Measurements from ENCODE around the gene NCAM2. TPM values are rescaled to one million over a fixed set of nuclear protein-coding genes. Genes with fewer than 3 reads are reported as not detected.

The NCAM2 gene
- total RNA-seq, 3 donors from 2014 or later = 2.9 to 14.1 (median 4.0) TPM

DNA sequence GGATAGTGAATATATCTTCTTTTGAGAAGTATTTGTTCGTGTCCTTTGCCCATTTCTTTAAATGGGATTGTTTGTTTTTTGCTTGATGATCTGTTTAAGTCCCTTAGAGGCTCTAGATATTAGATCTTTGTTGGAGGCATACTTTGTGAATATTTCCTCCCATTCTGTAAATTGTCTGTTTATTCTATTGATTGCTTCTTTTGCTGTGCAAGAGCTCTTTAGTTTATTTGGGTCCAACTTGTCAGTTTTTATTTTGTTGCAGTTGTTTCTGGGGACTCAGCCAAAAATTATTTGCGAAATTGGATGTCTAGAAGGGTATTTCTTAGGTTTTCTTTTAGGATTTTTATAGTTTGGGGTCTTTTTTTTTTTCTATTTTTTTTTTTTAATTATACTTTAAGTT lies 302.8 kb downstream of the NCAM2 start:
- Histone ChIP-seq H3K36me3 (ENCODE audit: low read depth) (no peaks in the 10 kb centered on the region), H3K4me1 (ENCODE audit: low read depth) (no peaks in the 10 kb centered on the region), H3K9me3 (no peaks in the 10 kb centered on the region), H3K4me3 (no peak overlapping the region)
- DNase-seq = no peak
- TF ChIP-seq CTCF (IDR thresholded peaks at IDR 0.05) = no peak
- intact Hi-C loops (cut with DNase I, micrococcal nuclease) = no loop called here
- no peak for ATAC-seq

GRCh38 chr21:21309510-21309909 lies 311.3 kb downstream of the NCAM2 start:
- intact Hi-C loops (cut with DNase I, micrococcal nuclease) = no loop called here

DNA sequence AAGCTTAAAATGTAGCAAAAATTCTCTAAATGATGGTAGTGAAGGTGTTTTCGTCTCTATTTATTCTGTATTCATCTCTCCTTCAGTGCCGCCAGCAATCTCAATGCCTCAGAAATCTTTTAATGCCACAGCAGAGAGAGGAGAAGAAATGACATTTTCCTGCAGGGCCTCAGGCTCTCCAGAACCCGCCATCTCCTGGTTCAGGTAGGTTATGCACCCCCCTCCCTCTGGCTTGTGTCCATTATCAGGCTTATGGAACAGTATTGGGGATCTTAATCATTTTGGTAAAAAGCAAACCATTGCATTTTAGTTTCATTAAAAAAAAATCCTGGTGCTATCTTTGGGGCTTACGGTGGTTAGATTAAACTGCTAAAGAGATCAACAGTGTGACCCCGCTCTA lies 326.1 kb downstream of the NCAM2 start:
- Histone ChIP-seq H3K36me3 (ENCODE audit: low read depth) (no peaks in the 10 kb centered on the region), H3K9me3 (peaks cover 6% of the 10 kb centered on the region), H3K4me1 (ENCODE audit: low read depth) (no peaks in the 10 kb centered on the region), H3K4me3 (no peak overlapping the region)
- no peak for TF ChIP-seq CTCF (IDR thresholded peaks at IDR 0.05)
- DNase-seq = no peak
- intact Hi-C loops (cut with DNase I, micrococcal nuclease) = no loop called here
- no peak for ATAC-seq

More at GRCh38 chr21:21309510-21309909, 311.3 kb downstream of the NCAM2 start:
- peaks cover 3% of the 10 kb centered on the region for H3K9me3 ChIP-seq
- no peak for TF ChIP-seq CTCF (IDR thresholded peaks at IDR 0.05)
- ATAC-seq (no peak), DNase-seq (no peak)
- no peak overlapping the region for H3K4me3 ChIP-seq
- no peaks in the 10 kb centered on the region for H3K4me1 ChIP-seq (ENCODE audit: low read depth)
- no peaks in the 10 kb centered on the region for H3K36me3 ChIP-seq (ENCODE audit: low read depth)

- TF ChIP-seq CTCF (IDR thresholded peaks at IDR 0.05) = no peak
These were observed 334.3 kb downstream of the NCAM2 start for GRCh38 chr21:21332492-21332891.

DNA sequence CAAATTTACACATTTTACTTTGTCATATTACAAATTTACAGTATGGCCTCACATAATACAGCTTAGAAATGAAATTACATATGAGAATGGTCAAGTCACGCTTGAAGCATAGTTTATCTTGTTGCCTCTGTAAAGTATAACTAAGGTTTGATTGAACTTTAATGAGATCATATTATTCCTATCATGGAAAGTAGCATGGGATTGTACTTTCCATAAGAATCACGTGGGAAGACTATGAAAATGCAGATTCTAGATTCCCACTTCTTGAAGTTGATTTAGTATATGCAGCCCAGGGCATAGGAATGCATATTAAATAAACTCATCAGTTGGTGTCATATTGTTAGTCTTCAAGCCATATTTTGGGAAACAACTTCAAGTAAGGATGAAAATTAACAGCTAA lies 342.8 kb downstream of the NCAM2 start:
- Histone ChIP-seq H3K36me3 (ENCODE audit: low read depth) (no peaks in the 10 kb centered on the region), H3K4me1 (ENCODE audit: low read depth) (no peaks in the 10 kb centered on the region), H3K4me3 (no peak overlapping the region), H3K9me3 (peaks cover 30% of the 10 kb centered on the region)
- no peak for TF ChIP-seq CTCF (IDR thresholded peaks at IDR 0.05)
- ATAC-seq (no peak), DNase-seq (no peak)
- intact Hi-C loops (cut with DNase I, micrococcal nuclease) = no loop called here

More at GRCh38 chr21:21332492-21332891, 334.3 kb downstream of the NCAM2 start:
- ATAC-seq (no peak), DNase-seq (no peak)
- intact Hi-C loops (cut with DNase I, micrococcal nuclease) = no loop called here
- Histone ChIP-seq H3K4me1 (ENCODE audit: low read depth) (no peaks in the 10 kb centered on the region), H3K36me3 (ENCODE audit: low read depth) (no peaks in the 10 kb centered on the region), H3K4me3 (no peak overlapping the region), H3K9me3 (peaks cover 4% of the 10 kb centered on the region)

- no peak for DNase-seq
- ATAC-seq = no peak
- no peak for TF ChIP-seq CTCF (IDR thresholded peaks at IDR 0.05)
- Histone ChIP-seq H3K36me3 (ENCODE audit: low read depth) (no peaks in the 10 kb centered on the region), H3K4me3 (no peak overlapping the region), H3K4me1 (ENCODE audit: low read depth) (no peaks in the 10 kb centered on the region), H3K9me3 (peaks cover 34% of the 10 kb centered on the region)
- intact Hi-C loops (cut with DNase I, micrococcal nuclease) = no loop called here
These were observed 347.1 kb downstream of the NCAM2 start for GRCh38 chr21:21345296-21345695.
